ENCODE results near the gene HAUS3. TPM values are rescaled to one million over a fixed set of nuclear protein-coding genes. Genes with fewer than 3 reads are reported as not detected.

The HAUS3 gene
- total RNA-seq, 4 donors from 2014 or later, result 9.5 to 27.6 (median 10.8) TPM

DNA sequence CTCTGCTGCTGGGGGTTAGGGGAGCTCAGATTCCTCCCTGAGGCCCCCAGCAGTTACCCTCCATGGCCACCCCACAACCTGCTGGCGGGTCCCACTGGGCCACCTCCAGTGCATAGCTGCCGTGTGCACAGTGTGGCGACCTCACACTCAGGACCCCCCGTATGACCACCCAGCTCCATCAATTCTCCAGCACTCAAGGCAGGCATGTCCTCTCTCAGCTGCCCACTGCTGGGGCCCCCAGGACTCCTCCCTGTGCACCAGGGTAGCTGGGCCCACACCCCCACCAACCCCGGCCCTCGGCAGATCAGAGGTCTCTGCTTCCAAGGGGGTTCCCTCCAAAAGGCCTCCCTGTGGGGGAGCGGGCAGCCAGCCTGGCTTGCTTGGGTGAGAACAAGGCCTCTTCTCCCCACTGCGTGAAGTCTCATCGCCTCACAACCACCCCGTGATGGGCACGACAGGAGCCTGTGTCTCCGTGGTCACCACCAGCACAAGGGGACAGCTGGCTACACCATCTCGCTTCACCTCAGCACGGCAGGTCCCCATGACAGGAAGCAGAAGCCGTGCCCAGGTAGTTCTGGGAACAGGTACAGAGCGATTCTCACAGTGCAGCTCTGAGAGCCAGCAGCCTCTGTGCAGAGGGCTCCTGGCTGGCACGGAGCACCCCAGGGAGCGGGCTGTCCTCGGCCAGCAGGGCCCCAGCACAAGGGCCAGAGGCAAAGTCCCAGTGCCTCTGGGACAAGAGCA lies 4.6 kb upstream of the HAUS3 start:
- TF ChIP-seq, protein P1, sequence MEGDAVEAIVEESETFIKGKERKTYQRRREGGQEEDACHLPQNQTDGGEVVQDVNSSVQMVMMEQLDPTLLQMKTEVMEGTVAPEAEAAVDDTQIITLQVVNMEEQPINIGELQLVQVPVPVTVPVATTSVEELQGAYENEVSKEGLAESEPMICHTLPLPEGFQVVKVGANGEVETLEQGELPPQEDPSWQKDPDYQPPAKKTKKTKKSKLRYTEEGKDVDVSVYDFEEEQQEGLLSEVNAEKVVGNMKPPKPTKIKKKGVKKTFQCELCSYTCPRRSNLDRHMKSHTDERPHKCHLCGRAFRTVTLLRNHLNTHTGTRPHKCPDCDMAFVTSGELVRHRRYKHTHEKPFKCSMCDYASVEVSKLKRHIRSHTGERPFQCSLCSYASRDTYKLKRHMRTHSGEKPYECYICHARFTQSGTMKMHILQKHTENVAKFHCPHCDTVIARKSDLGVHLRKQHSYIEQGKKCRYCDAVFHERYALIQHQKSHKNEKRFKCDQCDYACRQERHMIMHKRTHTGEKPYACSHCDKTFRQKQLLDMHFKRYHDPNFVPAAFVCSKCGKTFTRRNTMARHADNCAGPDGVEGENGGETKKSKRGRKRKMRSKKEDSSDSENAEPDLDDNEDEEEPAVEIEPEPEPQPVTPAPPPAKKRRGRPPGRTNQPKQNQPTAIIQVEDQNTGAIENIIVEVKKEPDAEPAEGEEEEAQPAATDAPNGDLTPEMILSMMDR (IDR thresholded peaks at IDR 0.05), result no peak
- ATAC-seq (ENCODE audit: low FRiP score), result no peak
- DNase-seq (ENCODE audit: low spot score), result peak; percentile 14

DNA sequence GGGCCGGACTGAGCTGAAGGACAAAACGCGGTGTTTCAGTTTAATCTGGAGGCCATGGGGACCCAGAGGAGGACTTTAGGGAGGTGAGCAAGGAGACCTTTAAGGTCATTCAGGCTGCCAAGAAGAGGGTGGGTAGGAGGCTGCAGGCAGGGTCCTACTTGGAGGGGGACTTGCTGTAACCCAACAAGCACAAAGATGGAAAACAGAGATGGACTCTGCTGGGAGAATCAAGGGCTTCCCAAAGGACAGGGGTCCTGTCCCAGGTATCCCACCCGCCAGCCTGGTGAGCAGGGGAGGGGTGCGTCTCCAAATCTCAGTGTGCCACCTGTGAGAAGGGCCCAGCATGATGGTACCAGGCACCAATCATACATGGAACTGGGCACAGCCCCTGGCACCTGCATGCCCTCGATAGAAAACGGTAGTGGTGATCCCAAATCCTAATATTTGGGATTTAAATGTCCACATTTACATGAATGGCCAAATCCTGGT lies 3.9 kb upstream of the HAUS3 start:
- ATAC-seq (ENCODE audit: low FRiP score), result no peak
- no peak for DNase-seq (ENCODE audit: low spot score)
- TF ChIP-seq, protein P1 (IDR thresholded peaks at IDR 0.05), result no peak

DNA sequence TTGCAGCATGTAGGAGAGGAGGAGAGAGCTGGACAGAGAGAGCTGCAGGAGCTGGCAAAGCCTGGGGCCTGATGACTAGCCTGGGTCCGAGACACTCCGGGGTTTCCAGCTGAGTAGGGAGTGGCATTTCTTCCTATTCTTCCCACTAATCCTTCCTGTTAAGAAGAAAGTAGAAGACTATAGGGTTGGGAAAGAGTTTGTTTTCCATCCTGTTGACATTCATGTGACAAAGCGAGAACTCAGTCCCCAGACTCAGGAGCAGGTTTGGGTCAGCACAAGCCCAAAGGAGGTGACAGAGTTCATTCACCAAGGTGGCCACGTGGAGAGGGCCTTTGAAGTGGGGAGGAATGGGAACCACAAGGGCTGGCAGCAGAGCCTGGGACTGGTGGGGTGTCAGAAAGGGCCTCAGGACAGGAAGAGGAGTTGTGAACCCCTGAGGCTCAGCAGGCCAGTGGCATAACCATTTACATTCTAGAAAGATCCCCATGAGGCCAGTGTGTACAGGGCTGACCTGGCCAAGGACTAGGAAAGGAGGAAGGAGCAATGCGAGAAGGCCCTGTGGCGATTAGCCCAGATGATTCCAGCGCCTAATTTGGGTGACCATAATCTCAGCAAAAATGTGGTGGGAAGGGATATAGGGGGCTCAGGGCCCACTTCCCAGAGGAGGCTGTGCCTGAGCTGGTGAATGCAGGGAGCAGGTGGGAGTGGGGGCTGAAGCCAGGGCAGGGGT lies 3.3 kb upstream of the HAUS3 start:
- TF ChIP-seq, protein P1 (IDR thresholded peaks at IDR 0.05), result no peak
- ATAC-seq (ENCODE audit: low FRiP score), result no peak
- peak; percentile 20 for DNase-seq (ENCODE audit: low spot score)

DNA sequence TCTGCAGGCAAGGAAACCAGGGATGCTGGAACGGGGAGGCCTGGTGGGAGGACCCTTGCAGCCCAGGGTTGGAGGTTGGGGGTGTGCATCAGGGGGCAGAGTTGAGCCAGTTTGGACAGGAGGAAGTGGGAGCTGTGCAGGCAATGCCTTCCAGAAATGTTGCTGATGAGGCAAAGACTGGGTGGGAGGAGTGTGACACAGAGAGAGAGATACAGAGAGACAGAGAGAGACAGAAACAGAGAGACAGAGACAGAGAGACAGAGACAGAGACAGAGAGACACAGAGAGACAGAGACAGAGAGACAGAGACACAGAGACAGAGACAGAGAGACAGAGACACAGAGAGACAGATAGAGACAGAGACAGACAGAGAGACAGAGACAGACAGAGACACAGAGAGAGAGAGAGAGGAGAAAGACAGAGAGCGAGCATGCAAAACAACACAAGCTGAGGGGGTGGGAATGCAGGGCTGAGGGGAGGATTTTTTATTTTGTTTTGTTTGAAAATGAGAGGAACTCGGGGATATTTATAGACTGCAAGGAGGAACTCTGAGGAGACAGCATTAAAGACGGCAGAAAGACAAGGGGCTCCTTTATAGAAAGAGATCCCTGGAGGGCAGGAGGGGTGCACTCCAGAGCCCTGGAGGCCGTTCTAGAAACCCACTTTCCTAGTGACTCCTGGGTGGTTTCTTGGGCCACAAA lies 1.9 kb upstream of the HAUS3 start:
- DNase-seq (ENCODE audit: low spot score) (no peak), ATAC-seq (ENCODE audit: low FRiP score) (peak; percentile 26)
- TF ChIP-seq, protein P1 (IDR thresholded peaks at IDR 0.05), result no peak

DNA sequence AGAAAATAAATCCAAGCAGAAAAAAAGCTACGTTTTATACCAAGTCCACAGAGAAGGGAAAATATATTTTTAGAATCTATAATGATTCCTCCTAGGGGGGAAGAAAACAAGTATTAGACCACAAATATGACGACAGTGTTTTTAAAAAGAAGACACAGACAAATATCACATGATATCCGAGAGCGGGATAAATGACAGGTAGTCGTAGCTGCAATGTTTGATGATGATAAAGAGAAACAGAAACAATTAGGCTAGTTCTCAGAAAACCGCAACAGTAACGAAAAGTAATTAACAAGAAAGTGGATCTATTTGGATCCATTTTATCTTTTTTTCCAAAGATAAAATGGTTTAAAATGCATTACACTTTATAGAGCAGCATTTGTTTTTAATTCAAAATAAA lies 918 bp downstream of the HAUS3 start:
- DNase-seq (ENCODE audit: low spot score) (no peak), ATAC-seq (ENCODE audit: low FRiP score) (no peak)
- TF ChIP-seq, protein P1 (IDR thresholded peaks at IDR 0.05), result no peak

DNA sequence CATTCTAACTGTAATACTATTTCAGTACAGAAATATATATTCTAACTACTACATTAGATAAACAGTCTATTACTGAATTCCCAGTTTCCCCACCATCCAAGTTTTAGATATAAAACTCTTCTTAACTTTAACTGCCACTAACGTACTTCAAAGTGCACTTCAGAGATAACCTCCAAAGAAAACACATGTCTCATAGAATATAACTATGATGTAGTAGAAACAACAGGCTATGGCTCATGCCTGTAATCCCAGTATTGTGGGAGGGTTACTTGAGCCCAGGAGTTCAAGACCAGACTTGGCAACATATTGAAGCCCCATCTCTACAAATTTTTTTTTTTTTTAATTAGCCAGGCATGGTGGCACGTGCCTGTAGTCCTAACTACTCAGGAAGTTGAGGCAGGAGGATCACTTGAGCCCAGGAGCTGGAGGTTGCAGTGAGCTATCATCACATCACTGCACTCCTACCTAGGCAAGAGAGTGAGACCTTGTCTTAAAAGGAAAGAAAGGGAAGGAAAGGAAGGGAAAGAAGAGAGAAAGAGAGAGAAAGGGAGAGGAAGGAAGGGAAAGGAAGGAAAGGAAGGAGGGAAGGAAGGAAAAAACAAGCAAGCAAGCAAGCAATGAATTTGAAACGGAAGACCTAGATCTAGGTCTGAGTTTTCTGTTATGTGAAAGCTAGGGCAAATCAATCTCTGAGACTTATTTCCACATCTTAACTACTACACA lies 4.8 kb downstream of the HAUS3 start:
- ATAC-seq (ENCODE audit: low FRiP score) (no peak), DNase-seq (ENCODE audit: low spot score) (no peak)
- TF ChIP-seq, protein P1 (IDR thresholded peaks at IDR 0.05), result no peak
